Right cardiac atrium (tissue), 5 donors: ENCODE results near the gene OR5AU1. TPM values are rescaled to one million over a fixed set of nuclear protein-coding genes. Genes with fewer than 3 reads are reported as not detected.

Experiments
- ATAC-seq, 2 donors: fragments of 200-7000 bp; cut with Tn5 transposase; one replicate each; pipeline versions ENCODE4 v1.8.0 to v1.9.1; 2020; ENCODE audit warnings: moderate library complexity in 2 of 2, mild to moderate bottlenecking in 1 of 2
- DNase-seq, 3 donors: peaks; one replicate each; pipeline ENCODE4 v3.0.0-alpha.2; 2020
- H3K27ac ChIP-seq: one replicate; pipeline ENCODE4 v1.5.1; 2013; ENCODE audit warnings: mild to moderate bottlenecking, low read length, control low read depth, moderate library complexity
- H3K27me3 ChIP-seq: one replicate; pipeline ENCODE4 v1.6.1; 2013; ENCODE audit not compliant: control insufficient read depth, insufficient read depth
- H3K4me1 ChIP-seq: one replicate; pipeline ENCODE4 v1.6.1; 2013; ENCODE audit warnings: low read length; ENCODE audit not compliant: control insufficient read depth, insufficient read depth
- H3K4me3 ChIP-seq: one replicate; pipeline ENCODE4 v1.5.1; 2013; ENCODE audit warnings: low read length, control low read depth
- H3K9me3 ChIP-seq: one replicate; pipeline ENCODE4 v1.6.1; 2013; ENCODE audit warnings: low read length; ENCODE audit not compliant: control insufficient read depth
- WGBS: extraction: QIAGEN DNeasy Blood & Tissue Kit; methylation state at CpG from one replicate; pipeline ENCODE4 v1.1.7; 2013; 5-methylcytosine and 5-hydroxymethylcytosine counted together
- intact Hi-C, 4 donors: fragments of 100-400 bp; cut with DNase I; formaldehyde crosslinking; loops; one replicate each; pipeline versions ENCODE4 v1.11.0 to v1.14.0; 2022 to 2023
- long read RNA-seq, 4 donors: library from polyadenylated mRNA; unstranded; transcript quantifications; one replicate each; pipeline ENCODE4 v2.0.0, GENCODE V29; 2020 to 2021
- polyA plus RNA-seq: library from polyadenylated mRNA; stranded (reverse); fragments of 200-250 nt; gene quantifications from one replicate; pipeline ENCODE4 v1.2.3, GENCODE V29; 2013
- total RNA-seq, 4 donors: library from RNA; stranded (reverse); fragmentation: NEBNext Ultra II Directional; extraction: Animal tissue kit (Norgen Biotek cat#: 25700); gene quantifications; one replicate each; pipeline ENCODE4 v1.2.1, GENCODE V29; 2021
- donor health status: healthy with polysubstance abuse.
- donor health status: DM: no; HTN: yes; CAD: no.
- donor health status: DM: no; HTN: no; CAD: no.
- donor health status: DM: no; HTN: yes; CAD: no; lungs with severe emphysema.
- donor health status: DM: yes; HTN: yes; CAD: no.

The OR5AU1 gene
- not detected for total RNA-seq
- not detected for polyA plus RNA-seq
- long read RNA-seq, donor 1, result 0 reads
- long read RNA-seq, donor 2, result 0 reads
- long read RNA-seq, donor 3, result 0 reads
- long read RNA-seq, donor 4, result 0 reads

DNA sequence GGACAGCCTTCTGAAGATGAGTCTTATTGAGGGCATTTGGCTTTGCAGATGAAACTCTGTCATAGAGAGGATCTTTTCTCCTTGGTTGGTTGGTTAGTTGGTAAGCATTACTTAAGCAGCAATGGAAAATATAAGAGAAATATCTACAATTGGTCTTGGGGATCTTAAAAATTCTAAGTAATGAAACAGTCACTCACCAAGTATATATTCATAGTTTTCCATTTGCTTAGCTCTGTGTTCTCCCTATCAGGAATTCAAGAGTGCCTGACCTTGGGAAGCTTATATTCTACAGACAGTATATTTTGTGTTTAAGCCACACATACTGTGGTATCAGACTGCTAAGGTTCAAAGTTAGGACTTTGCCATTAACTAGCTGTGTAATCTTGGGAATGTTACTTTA is at the start of gene OR5AU1:
Gene OR5AU1, minus strand, starts transcription at position 101 of the 400 bp plus-strand sequence. CDS start 191 bp downstream, outside the sequence.
- DNase-seq (no peak), ATAC-seq (no peak)
- H3K9me3 ChIP-seq, result no peaks in the 10 kb centered on the region
- no peak within 1 kb of the TSS for H3K27ac ChIP-seq
- H3K4me1 ChIP-seq, result no peaks in the 10 kb centered on the region
- no peaks in the 10 kb centered on the region for H3K27me3 ChIP-seq
- H3K4me3 ChIP-seq, result no peak within 1 kb of the TSS
- intact Hi-C loops, result no loop called here

DNA sequence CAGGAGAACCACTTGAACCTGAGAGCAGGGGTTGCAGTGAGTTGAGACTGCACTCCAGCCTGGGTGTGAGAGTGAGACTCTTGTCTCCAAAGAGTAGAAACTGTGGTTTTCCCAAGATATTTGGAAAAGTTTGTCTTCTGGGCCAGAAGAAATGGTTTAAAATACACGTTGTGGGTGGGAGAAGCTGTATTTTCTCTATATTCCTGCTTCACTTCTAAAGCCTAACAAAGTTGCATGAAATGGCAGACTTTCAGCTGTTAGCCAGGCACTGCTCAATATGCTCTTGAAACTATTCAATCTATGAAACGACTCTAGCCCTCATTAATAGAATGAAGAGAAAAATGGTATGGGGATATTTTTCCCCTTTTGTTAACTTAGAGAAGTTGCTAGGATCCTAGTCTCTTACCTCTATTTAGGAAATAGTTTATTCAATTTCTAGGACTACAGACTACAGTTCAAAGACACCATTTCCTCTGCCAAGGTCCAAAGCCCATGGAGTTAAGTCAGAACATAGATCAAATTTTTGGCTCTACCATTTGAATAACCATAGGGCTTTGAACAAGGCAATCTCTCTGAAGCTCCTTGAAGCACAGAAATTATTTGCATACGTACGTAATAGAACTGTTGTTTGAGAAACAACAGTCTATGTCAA is 49.3 kb upstream of the OR5AU1 start:
- intact Hi-C loops, result no loop called here
- Histone ChIP-seq H3K4me3 (no peak overlapping the region), H3K9me3 (no peaks in the 10 kb centered on the region), H3K4me1 (no peaks in the 10 kb centered on the region), H3K27ac (no peak overlapping the region), H3K27me3 (no peaks in the 10 kb centered on the region)
- DNase-seq (no peak), ATAC-seq (peak; percentile 6 to 17)
- 86% methylated on average over 4 of the region's 4 CpGs for WGBS

DNA sequence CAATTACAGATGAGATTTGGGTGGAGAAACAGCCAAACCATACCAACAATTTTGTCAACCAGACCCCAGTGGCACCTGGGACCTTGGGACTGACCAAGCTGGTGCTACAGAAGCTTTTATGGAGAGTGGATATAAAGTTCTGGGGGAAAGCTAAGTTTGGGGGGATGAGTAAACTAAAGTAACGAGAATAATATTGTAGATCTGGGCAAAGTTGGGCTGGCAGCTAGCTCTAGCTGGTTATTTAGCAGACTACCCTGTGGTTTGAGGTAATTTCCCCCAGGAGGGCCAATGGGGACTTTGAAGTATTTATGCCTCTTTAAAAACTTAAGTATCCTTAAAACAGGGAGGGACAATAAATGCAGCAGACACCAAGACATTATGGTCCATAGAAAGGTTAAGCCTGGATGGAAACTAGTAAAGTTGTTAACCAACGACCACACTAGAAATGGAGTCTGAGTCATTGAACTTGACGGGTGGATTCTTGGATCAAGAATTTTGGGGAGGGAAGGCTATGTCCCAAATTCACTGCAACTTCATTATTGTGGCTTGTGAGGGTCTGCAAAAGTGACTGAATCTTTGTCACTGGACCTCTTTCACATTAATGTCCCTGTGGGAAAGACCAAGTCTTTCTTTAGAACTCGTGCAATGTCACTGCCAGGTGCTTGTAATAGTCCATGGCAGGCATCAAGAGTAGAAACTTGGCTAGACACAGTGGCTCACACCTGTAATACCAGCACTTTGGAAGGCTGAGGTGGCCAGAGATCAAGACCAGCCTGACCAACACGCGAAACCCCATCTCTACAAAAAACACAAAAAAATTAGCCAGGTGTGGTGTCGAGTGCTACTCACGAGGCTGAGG is 48.5 kb upstream of the OR5AU1 start:
- H3K27ac ChIP-seq, result no peak overlapping the region
- intact Hi-C loops, result no loop called here
- no peak overlapping the region for H3K4me3 ChIP-seq
- no peaks in the 10 kb centered on the region for H3K27me3 ChIP-seq
- ATAC-seq, result peak; percentile 9 to 14
- H3K9me3 ChIP-seq, result no peaks in the 10 kb centered on the region
- 88% methylated on average over 8 of the region's 8 CpGs for WGBS
- H3K4me1 ChIP-seq, result no peaks in the 10 kb centered on the region
- DNase-seq, result no peak

DNA sequence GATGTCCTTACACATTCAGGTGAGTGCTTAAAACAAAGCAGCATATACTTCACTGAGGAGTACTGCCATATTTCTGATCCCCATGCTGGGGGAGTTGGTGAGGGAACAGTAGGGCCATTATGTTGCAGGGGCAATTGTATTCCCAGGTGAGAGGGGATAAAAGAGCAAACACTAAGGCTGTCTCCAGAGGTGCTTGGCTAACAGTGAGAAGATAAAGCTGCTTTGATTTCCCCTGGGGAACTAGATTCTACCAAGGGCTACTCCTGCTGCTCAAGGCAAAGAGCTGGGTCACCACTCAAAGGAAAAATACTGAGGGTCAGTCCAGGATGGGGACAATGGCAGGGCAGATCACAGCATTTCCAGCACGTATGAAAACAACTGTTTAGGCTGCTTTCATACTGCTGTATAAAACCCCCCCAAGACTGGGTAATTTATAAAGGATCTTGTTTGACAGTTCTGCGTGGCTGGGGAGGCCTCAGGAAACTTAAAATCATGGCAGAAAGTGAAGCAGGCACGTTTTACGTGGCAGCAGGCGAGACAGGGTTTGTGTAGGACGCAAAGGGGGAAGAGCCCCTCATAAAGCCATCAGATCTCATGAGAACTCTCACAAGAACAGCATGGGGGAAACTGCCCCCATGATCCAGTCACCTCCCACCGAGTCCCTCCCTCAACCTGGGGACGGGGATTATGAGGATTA is 47.8 kb upstream of the OR5AU1 start:
- Histone ChIP-seq H3K27me3 (no peaks in the 10 kb centered on the region), H3K4me3 (no peak overlapping the region), H3K9me3 (no peaks in the 10 kb centered on the region), H3K27ac (no peak overlapping the region), H3K4me1 (no peaks in the 10 kb centered on the region)
- intact Hi-C loops, result no loop called here
- WGBS, result 81% methylated on average over 8 of the region's 8 CpGs
- ATAC-seq, result no peak
- DNase-seq, result no peak

DNA sequence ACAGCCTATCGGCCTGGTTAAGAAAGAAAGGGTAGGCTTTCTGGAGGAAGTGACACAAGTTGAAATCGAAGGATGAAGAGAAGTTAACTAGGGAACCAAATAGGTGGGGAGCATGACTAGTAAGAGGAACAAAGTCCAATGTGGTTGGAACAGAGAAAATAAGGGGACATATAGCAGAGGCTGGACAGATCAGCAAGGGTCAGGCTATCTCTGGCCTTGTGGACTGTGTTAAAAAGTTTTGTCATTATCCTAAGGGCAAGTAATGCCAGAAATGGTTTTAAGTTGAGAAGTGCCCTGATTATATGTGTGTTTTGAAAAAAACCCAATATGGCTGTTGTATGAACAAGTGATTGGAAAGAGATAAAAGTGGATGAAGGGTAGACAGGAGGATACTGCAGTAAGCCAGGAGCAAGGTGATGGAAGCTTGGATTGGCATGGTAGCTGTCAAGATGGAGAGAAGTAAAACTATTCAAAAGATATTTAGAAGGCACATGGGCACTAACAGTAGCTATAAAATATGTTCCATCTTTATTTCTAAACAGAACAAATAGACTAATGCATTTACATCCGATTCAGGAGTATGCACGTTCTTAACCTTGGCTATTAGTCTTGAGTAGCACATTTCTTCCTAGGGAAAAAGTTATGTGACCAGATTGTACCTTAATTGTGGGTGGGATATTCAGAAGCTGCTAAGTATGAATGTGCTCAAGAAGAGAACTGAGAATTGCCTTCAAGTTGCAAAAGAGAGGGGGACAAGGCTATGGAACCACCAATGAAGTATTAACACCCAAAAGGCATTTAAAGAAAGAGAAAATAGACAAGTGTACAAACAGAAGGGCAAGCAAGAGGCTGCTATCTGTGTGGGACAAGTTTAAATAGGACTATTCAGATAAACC is 46.8 kb upstream of the OR5AU1 start:
- H3K4me1 ChIP-seq, result no peaks in the 10 kb centered on the region
- DNase-seq (no peak), ATAC-seq (no peak)
- WGBS, result 93% methylated on average over 4 of the region's 4 CpGs
- no peak overlapping the region for H3K27ac ChIP-seq
- H3K9me3 ChIP-seq, result no peaks in the 10 kb centered on the region
- intact Hi-C loops, result no loop called here
- H3K27me3 ChIP-seq, result no peaks in the 10 kb centered on the region
- no peak overlapping the region for H3K4me3 ChIP-seq

DNA sequence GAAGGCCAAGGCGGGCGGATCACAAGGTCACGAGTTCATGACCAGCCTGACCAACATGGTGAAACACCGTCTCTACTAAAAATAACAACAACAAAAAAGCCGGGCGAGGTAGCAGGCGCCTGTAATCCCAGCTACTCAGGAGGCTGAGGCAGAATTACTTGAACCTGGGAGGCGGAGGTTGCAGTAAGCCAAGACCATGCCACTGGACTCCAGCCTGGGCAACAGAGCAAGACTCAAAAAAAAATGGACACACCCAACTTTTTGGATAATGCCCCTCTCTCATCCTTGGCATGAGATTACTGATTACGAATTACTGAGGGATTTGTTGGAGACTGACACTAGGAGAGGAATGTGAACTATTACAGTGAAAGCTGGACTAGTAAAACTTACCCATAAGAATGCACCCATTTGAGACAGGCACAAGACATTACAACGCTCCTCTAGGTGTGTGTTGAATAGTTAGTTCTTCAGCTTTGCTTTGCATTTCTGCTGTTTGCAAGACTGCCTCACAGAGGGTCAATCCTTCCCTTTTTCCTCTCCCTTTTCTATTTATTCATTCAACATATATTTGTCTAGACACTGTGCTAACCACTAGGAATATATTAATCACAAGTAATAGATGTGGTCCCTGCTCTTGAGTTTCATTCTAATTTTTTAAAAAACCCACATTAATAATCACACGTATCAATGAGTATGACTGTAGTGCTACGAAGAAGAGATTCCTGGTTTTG is 46.0 kb upstream of the OR5AU1 start:
- intact Hi-C loops, result no loop called here
- Histone ChIP-seq H3K9me3 (no peaks in the 10 kb centered on the region), H3K27ac (no peak overlapping the region), H3K27me3 (no peaks in the 10 kb centered on the region), H3K4me3 (no peak overlapping the region), H3K4me1 (no peaks in the 10 kb centered on the region)
- WGBS, result 75% methylated on average over 12 of the region's 12 CpGs
- ATAC-seq (no peak), DNase-seq (no peak)

DNA sequence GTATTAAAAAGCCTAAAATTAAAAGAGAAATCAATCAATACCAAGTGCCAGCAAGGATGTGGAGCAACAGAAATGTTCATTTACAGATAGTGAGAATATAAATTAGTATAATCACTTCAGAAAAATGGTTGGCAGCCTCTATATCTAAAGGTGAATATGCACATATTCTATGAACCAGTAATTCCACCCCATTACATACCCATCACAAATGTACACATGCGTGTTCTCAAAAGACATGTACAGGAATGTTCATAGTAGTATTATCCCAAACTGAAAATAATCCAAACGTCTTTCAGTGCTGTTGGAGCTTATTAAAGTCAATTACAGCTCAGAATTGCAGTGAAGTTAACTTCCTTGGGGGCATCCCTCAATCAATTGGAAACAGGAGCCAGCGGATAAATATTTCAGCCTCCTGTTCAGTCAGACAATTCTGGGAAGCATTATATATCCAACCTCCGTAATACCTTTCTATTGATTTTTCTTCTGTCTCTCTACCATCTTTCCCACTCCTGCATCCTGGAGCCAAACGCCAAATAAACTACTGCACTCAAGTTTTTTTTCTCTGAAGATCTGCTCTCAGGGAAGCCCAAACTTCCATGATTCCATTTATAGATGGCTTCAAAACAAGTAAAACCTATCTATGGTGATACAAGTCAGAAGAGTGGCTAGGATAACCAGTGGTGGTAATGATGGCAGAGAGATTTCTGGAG is 45.0 kb upstream of the OR5AU1 start:
- DNase-seq (no peak), ATAC-seq (no peak)
- H3K4me3 ChIP-seq, result no peak overlapping the region
- intact Hi-C loops, result no loop called here
- H3K9me3 ChIP-seq, result no peaks in the 10 kb centered on the region
- WGBS, result 87% methylated on average over 5 of the region's 5 CpGs
- H3K27ac ChIP-seq, result no peak overlapping the region
- H3K4me1 ChIP-seq, result no peaks in the 10 kb centered on the region
- no peaks in the 10 kb centered on the region for H3K27me3 ChIP-seq

DNA sequence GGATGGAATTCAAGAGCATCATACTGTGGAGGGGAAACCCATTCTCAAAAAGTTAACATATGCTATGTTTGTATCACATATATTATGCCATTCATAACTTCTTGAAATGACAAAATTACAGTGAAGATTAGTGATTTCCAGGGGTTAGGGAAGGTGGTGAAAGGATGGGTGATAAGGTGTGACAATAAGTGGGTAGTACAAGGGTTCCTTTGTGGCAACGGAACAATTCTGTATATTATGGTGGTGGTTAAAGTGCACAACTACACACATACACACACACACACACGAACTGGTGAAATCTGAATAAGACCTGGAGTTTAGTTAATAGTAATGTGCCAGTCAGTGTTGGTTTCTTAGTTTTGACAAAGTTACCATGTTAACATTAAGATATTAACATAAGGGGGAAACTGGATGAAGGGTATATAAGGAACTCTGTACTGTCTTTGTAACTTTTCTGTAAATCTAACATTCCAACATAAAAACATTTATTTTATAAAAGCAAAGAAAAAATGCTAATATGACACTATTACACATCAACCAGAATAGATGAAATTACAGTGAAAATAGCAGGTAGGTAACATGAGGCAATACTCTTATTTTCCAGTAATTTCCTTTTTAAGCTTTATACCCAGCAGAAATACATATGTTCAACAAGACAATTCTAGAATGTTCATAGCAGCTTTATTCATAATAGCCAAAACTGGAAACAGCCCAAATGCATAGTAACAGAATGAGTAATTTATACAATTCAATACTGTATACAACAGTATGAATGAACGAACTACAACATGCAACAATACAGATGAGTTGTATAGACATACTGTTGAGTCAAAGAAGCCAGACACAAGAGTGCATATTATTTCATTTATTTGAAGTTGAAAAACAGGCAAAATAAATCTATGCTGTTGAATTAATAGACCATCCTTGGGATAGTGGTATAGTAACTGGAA is 44.0 kb upstream of the OR5AU1 start:
- no peak for ATAC-seq
- H3K27ac ChIP-seq, result no peak overlapping the region
- no peak for DNase-seq
- no peaks in the 10 kb centered on the region for H3K4me1 ChIP-seq
- H3K9me3 ChIP-seq, result no peaks in the 10 kb centered on the region
- intact Hi-C loops, result no loop called here
- no peaks in the 10 kb centered on the region for H3K27me3 ChIP-seq
- no peak overlapping the region for H3K4me3 ChIP-seq
- 72% methylated on average over 3 of the region's 3 CpGs for WGBS
